Measurements from ENCODE around the gene RNF43. TPM values are rescaled to one million over a fixed set of nuclear protein-coding genes. Genes with fewer than 3 reads are reported as not detected.

RNF43 gene
- total and polyA plus RNA-seq, 2 of the 13 experiments (the other 11 are each of a cell fraction or from before 2014, with no cell fraction given) = 31.0 to 53.4 TPM

DNA sequence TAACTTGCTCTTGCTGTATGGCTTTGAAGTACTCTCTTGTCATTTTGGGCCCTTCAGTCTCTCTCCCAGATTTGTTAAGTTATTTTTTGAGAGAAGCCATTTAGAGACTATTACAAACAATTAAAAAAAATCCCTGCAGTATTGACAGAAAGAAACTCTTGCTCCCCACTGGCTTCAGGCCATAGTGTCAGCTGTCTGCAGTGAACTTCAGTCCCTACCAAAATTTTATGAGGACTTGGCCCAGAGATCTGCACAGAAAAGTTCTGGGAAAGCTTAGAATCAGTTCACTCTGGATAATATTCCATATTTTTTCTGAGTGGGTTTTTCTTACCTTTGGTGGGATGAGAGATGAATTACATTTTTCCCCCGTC, 34.5 kb downstream of the RNF43 start (continued):
- TF ChIP-seq, protein P1, sequence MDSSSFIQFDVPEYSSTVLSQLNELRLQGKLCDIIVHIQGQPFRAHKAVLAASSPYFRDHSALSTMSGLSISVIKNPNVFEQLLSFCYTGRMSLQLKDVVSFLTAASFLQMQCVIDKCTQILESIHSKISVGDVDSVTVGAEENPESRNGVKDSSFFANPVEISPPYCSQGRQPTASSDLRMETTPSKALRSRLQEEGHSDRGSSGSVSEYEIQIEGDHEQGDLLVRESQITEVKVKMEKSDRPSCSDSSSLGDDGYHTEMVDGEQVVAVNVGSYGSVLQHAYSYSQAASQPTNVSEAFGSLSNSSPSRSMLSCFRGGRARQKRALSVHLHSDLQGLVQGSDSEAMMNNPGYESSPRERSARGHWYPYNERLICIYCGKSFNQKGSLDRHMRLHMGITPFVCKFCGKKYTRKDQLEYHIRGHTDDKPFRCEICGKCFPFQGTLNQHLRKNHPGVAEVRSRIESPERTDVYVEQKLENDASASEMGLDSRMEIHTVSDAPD (CRISPR knock-in tag; IDR thresholded peaks at IDR 0.05) = no peak
- TF ChIP-seq, protein P2, sequence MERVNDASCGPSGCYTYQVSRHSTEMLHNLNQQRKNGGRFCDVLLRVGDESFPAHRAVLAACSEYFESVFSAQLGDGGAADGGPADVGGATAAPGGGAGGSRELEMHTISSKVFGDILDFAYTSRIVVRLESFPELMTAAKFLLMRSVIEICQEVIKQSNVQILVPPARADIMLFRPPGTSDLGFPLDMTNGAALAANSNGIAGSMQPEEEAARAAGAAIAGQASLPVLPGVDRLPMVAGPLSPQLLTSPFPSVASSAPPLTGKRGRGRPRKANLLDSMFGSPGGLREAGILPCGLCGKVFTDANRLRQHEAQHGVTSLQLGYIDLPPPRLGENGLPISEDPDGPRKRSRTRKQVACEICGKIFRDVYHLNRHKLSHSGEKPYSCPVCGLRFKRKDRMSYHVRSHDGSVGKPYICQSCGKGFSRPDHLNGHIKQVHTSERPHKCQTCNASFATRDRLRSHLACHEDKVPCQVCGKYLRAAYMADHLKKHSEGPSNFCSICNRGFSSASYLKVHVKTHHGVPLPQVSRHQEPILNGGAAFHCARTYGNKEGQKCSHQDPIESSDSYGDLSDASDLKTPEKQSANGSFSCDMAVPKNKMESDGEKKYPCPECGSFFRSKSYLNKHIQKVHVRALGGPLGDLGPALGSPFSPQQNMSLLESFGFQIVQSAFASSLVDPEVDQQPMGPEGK (CRISPR knock-in tag; IDR thresholded peaks at IDR 0.05) = 0 out of 2 replicates have a peak, but pooled peaks have one; percentile 7
- TF ChIP-seq ATM (IDR thresholded peaks at IDR 0.05; ENCODE audit: borderline replicate concordance) (no peak), ZNF282 (IDR thresholded peaks at IDR 0.05; ENCODE audit: partially characterized antibody) (no peak), STAG1 (CRISPR knock-in tag; IDR thresholded peaks at IDR 0.05) (no peak), ZNF326 (CRISPR knock-in tag; IDR thresholded peaks at IDR 0.05; ENCODE audit: borderline replicate concordance) (no peak), MTF1 (CRISPR knock-in tag; IDR thresholded peaks at IDR 0.05) (no peak), ZMAT3 (CRISPR knock-in tag; conservative IDR thresholded peaks at IDR 0.05) (peak; percentile 50; the same call in 1 of the 2 replicates), RBM22 (optimal IDR thresholded peaks at IDR 0.05; ENCODE audit: low read length) (no peak), RFX5 (IDR thresholded peaks at IDR 0.05; ENCODE audit: low read depth, low read length) (no peak), ZNF773 (CRISPR knock-in tag; IDR thresholded peaks at IDR 0.05; ENCODE audit: borderline replicate concordance) (no peak), ATF1 (CRISPR knock-in tag; IDR thresholded peaks at IDR 0.05) (no peak), EZH2 (conservative IDR thresholded peaks at IDR 0.05; ENCODE audit: low read depth, low read length) (no peak)
- TF ChIP-seq, protein P3, sequence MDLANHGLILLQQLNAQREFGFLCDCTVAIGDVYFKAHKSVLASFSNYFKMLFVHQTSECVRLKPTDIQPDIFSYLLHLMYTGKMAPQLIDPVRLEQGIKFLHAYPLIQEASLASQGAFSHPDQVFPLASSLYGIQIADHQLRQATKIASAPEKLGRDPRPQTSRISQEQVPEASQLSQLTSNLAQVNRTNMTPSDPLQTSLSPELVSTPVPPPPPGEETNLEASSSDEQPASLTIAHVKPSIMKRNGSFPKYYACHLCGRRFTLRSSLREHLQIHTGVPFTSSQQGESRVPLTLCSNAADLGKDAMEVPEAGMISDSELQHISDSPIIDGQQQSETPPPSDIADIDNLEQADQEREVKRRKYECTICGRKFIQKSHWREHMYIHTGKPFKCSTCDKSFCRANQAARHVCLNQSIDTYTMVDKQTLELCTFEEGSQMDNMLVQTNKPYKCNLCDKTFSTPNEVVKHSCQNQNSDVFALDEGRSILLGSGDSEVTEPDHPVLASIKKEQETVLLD (CRISPR knock-in tag; IDR thresholded peaks at IDR 0.05; ENCODE audit: low read depth) = 0 out of 2 replicates have a peak, but pooled peaks have one; percentile 23
- TF ChIP-seq, protein P4, sequence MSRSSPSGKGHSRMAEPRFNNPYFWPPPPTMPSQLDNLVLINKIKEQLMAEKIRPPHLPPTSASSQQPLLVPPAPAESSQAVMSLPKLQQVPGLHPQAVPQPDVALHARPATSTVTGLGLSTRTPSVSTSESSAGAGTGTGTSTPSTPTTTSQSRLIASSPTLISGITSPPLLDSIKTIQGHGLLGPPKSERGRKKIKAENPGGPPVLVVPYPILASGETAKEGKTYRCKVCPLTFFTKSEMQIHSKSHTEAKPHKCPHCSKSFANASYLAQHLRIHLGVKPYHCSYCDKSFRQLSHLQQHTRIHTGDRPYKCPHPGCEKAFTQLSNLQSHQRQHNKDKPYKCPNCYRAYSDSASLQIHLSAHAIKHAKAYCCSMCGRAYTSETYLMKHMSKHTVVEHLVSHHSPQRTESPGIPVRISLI (CRISPR knock-in tag; IDR thresholded peaks at IDR 0.05; ENCODE audit: borderline replicate concordance) = peak; percentile 57; the same call in 1 of the 2 replicates
- TF ChIP-seq, protein P5, sequence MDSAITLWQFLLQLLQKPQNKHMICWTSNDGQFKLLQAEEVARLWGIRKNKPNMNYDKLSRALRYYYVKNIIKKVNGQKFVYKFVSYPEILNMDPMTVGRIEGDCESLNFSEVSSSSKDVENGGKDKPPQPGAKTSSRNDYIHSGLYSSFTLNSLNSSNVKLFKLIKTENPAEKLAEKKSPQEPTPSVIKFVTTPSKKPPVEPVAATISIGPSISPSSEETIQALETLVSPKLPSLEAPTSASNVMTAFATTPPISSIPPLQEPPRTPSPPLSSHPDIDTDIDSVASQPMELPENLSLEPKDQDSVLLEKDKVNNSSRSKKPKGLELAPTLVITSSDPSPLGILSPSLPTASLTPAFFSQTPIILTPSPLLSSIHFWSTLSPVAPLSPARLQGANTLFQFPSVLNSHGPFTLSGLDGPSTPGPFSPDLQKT (CRISPR knock-in tag; IDR thresholded peaks at IDR 0.05; ENCODE audit: borderline replicate concordance) = no peak
- TF ChIP-seq, protein P6, sequence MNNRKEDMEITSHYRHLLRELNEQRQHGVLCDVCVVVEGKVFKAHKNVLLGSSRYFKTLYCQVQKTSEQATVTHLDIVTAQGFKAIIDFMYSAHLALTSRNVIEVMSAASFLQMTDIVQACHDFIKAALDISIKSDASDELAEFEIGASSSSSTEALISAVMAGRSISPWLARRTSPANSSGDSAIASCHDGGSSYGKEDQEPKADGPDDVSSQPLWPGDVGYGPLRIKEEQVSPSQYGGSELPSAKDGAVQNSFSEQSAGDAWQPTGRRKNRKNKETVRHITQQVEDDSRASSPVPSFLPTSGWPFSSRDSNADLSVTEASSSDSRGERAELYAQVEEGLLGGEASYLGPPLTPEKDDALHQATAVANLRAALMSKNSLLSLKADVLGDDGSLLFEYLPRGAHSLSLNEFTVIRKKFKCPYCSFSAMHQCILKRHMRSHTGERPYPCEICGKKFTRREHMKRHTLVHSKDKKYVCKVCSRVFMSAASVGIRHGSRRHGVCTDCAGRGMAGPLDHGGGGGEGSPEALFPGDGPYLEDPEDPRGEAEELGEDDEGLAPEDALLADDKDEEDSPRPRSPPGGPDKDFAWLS (CRISPR knock-in tag; IDR thresholded peaks at IDR 0.05; ENCODE audit: borderline replicate concordance) = no peak
